Amygdala (tissue), 56 donors: ENCODE data around the gene MYRIP.
"Not testable (repeated sequence)": the region's sequence is repeated elsewhere in the genome, so short reads cannot be mapped to it uniquely, and the experiment has no call there.

Experiments
- DNase-seq, 56 donors: peaks; one replicate each; lab custom pipeline; 2025; lab: John Stamatoyannopoulos, UW

MYRIP gene

DNA sequence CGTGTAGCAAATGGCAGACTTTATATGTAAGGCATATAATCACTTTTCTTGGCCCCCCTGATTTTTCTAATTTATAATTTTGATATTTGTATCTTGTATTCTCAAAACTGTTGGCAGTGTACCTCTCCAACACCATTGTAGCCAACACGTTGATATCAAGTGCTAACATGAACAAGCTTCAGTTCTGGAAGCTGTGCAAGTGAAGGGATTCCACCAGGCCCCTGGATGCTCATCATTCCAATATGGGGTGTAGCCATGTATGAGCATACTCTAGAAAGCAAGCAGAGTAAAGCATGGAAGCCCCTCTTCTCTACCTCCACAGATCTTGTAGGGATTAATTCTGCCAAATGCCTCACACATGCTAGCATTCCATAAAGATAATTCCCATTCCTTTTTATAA is 211.3 kb downstream of the MYRIP start:
- DNase-seq: no peak

GRCh38 chr3:40021338-40021737 is 211.9 kb downstream of the MYRIP start:
- DNase-seq: no peak

- no peak for DNase-seq
Observed at GRCh38 chr3:40022297-40022827, 213.0 kb downstream of the MYRIP start.

DNA sequence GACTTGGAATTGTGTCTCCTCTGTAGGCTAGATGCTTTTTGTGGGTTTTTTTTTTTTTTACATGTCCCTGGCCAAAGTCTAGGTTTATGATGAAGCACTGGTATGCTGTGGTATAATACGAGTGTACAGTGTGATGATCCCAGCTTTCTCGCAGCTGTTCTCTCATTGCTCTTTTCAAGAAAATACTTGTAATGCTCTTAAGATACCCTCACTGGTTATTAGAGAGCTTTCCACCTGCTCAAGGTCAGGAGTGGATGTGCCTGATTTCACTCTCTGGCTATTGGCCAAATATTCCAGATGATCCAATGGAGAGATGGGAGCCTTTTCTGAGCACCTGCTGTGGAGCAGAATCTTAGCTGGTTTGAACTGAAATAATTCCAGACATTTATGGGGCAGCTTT is 215.1 kb downstream of the MYRIP start:
- DNase-seq: no peak

DNA sequence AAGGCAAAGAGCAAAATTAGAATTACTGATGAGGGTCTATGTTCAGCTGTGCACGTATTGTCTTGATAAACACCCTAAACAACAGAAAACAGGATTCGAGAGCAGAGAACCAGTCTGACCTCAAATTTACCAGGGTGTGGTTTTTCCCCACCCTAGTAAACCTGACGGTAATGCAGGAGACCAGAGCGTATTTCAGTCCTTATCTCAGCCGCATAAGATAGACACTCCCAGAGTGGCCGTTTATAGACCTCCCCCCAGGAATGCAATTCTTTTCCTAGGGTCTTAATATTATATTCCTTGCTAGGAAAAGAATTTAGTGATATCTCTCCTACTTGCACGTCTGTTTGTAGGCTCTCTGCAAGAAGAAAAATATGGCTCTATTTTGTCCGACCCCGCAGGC is 216.5 kb downstream of the MYRIP start:
- DNase-seq: not testable (repeated sequence)

DNA sequence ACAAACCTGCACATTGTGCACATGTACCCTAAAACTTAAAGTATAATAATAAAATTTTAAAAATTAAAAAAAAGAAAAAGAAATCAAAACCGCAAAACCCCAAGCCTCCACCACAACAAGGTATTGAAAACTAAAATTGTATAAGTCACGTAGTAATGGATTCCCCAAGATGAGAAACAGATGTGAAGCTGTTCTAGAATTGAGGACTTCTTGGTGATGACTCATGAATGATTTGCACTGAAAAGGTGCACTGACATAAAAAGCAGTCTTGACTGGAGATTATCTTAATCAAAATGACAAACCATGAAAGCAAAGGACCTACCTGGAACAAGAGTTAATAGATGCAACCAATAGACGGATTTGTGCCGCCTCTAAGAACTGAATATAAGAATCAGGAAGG is 225.8 kb downstream of the MYRIP start:
- DNase-seq: no peak

DNA sequence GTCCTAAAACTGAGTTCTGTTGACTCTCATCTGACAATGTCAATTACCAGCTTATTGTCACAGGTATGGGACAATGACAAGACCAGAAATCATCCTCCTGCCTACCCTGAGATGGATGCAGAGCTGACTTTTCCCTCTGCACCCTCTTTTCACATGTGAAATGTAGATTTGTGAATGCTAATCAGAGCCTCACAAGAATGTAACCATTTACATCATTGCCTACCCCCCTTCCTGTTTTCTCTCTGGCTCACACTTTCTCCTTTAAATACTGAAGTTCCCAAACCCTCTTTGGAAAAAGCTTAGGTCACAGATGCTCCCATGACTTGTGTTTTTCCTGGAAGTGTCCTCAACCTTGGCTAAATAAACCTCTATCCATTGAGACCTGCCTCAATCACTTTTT is 228.2 kb downstream of the MYRIP start:
- DNase-seq: no peak

- DNase-seq: no peak
Observed at GRCh38 chr3:40042752-40043443, 233.5 kb downstream of the MYRIP start.

DNA sequence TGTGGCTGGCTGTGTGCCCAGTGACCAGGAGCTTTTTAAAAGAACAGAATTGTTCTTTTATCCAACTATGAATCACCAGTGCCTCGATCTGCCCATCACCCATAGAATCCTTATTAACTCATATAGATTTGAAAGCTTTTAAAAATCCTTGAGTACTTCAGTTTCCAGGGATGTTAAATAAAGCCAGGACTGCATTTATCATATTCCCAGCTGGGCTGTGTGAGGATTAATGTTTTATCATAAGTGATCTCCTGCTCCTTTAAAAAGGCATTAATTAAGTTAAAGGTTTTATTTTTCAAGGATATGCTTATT is 234.0 kb downstream of the MYRIP start:
- peak in 9 of 56 donors; percentile 2 to 53 (median 12) for DNase-seq

DNA sequence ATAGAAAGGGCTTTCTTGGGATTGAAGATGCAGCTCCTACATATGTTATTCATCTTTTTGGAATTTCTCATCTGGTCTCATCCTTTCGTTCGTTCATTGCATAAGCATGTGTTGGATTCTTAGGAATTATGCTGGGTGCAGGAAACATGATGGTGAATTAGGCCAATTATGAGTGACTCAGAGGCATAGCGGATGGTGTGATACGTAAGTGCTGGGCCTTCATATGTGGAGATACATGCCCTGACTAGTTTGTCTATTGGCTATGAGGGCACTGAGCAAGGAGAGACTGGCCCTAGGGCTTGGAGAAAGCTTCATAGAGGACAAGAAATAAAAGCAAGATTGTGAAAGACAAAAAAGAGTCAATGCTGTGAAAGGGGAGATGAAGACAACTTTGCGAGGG is 235.1 kb downstream of the MYRIP start:
- no peak for DNase-seq

DNA sequence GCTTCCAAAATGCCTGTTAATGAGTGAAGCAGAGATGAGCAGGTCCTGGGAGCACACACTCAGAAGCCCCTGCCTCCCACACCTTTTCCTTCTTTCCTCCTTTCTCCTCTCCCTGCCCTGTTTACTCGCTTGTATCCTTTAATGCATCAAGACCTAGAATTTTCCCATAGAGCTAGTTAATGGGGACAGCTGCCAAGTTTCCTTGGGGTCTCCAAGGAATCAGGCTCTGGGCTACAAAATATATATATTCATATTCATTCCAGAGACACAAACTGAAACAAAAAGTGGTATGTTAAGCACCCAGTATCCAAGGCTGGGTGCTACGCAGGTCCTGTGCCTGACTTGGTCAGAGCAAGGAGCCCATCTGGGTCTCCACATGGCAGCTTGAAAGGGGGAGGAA is 235.6 kb downstream of the MYRIP start:
- DNase-seq: no peak

DNA sequence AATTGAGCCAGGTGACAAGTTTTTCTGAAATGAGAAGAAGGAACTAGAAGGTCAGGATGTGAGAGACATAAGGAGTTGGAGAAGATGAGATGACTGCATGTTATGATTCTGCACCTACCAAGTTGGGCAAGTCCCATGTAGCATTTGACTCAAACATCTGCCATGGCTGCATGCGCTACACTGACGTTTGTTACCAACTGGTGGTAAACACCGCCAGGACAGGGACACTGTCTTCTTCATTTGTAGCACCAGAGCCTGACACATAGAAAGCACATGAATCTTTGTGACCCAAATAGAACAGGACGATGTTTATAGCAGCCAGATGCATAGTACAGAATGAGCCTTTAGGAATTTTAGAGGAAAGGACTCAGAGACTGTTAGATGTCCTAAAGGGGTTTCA is 236.7 kb downstream of the MYRIP start:
- DNase-seq: no peak

DNA sequence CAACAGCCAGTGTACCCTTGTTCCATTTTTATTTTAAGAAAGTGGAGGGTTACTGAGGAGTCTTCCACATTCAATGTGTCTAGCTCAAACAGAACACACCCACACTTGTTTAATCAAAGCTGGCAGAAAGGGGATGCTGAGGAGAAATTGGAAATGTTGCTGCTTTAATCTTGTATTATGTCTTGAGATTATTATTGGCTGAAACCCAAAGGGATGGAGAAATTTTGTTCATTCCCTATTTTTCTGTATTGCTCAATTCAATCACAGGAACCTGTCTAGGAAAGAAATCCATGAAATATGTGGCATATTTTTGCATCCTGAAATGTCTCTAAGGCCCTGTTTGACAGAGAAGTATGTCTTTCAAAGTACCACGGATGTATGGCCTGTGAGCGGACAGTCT is 238.0 kb downstream of the MYRIP start:
- DNase-seq: no peak

- no peak for DNase-seq
Observed at GRCh38 chr3:40053663-40054062, 244.3 kb downstream of the MYRIP start.

- peak in 5 of 56 donors; percentile 5 to 35 (median 22) for DNase-seq
Observed at GRCh38 chr3:40054568-40055222, 245.3 kb downstream of the MYRIP start.

GRCh38 chr3:40055361-40055760 is 246.0 kb downstream of the MYRIP start:
- DNase-seq: no peak

DNA sequence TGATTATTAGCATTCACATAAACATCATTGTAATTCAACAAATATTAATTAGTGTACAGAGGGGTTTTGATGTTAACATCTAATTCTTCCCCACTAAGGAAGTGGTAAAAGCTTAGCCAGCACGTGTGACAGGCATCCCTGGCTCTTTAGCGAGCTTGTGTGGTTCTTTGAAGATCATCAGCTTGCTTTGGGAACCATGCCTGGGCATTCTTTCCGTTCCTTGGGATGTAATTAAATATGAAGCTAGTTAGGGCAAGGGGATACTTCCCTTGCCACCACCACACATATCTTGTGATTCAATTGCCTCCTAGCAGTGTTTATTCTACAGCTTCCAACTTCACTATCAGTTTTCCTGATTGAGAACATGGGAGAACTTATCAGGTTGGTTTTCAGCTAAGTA is 246.5 kb downstream of the MYRIP start:
- no peak for DNase-seq

DNA sequence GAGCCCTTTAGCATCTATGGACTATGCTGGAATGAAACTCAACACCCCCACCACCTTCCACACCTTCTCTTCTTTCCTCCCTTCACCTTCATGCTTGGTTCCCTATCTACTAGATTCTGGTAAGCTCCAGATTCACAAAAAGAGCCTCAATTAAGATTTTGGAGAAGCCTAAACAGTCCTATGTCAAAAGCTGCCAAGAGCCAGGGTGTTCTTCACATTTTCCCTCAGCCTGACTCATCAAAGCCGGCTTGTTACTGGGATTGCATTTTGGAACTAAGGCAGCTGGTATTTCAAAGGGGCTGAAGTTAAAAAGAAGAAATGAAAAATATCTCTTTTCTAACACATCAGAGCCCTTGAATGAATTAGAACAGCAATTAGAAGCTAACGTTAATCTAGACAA is 247.7 kb downstream of the MYRIP start:
- DNase-seq: peak in 4 of 56 donors; percentile 3 to 25 (median 6)

DNA sequence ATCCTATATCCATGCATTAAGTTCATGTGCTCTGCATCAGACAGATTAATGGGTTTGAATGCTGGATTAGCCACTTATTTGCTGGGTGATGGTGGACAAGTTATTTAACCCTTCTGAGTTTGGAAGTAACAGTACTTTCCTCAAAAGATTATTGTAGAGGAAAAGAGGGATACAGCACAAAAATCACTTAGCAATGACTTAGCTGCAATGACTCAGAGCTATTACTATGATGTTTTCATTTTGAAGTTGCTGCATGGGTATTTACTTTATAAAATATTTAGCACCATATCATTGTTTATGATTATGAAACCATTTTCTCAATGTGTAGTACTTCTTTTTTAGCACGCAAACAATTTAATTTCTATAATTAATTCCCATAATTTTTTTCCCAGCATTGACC is 248.4 kb downstream of the MYRIP start:
- DNase-seq: no peak

DNA sequence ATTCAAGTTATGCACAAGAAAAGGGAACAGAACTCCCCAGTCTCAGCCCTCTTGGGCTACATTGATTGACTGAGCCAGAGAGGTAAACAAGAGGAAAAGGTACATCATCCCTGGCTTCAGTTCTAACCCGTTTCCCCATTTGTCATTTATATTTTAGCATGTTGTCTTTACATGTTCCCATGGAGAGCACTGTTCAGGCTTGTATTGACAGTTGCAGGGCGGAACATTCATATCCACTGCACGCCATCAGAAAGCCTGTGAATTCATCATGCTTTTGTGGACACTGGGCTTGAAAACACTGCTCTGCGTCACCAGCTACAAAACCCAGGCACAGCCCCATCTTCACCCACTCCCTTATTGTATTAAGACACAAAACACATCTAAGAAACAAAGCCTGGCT is 259.2 kb downstream of the MYRIP start:
- no peak for DNase-seq

DNA sequence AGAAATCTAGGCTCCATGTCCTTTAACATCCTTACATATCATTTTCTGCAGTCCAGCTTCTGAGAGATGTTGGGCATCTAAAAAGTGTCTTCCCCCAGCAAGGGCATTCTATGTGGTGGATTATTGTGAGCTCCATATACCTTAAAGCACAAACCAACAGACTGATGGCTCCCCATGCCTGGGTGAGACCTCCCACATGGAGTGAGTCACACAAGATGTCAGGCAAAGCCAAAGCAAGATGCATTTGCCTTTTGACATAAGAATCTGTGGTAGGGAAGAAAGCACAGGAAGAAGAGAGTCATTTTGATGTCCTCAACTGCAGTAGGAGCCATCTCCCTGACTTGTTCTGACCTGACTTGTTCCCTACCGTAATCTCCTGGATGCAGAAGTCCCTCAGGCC is 261.4 kb downstream of the MYRIP start:
- DNase-seq: no peak

- no peak for DNase-seq
Observed at GRCh38 chr3:40071683-40072238, 262.4 kb downstream of the MYRIP start.
